Osteocyte (in vitro differentiated cells): ENCODE measurements around the gene ROS1. TPM values are rescaled to one million over a fixed set of nuclear protein-coding genes. Genes with fewer than 3 reads are reported as not detected.

Experiments
- DNase-seq: peaks from one replicate; pipeline ENCODE4 v3.0.0; 2021; ENCODE audit warnings: mixed read lengths; ENCODE audit not compliant: unreplicated experiment; ENCODE audit errors: extremely low spot score
- H3K27ac Mint-ChIP-seq: one replicate; pipeline ENCODE4 v1.8.0; 2021; ENCODE audit warnings: mild to moderate bottlenecking, mixed read lengths; ENCODE audit not compliant: unreplicated experiment
- H3K27me3 Mint-ChIP-seq: one replicate; pipeline ENCODE4 v1.8.0; 2021; ENCODE audit warnings: mixed read lengths; ENCODE audit not compliant: unreplicated experiment
- H3K36me3 Mint-ChIP-seq: one replicate; pipeline ENCODE4 v1.8.0; 2021; ENCODE audit warnings: mixed read lengths; ENCODE audit not compliant: unreplicated experiment
- H3K4me1 Mint-ChIP-seq: one replicate; pipeline ENCODE4 v1.8.0; 2021; ENCODE audit warnings: mixed read lengths; ENCODE audit not compliant: unreplicated experiment
- H3K4me3 Mint-ChIP-seq: one replicate; pipeline ENCODE4 v1.8.0; 2021; ENCODE audit warnings: mild to moderate bottlenecking, moderate library complexity, mixed read lengths; ENCODE audit not compliant: unreplicated experiment
- H3K9me3 Mint-ChIP-seq: one replicate; pipeline ENCODE4 v1.8.0; 2021; ENCODE audit warnings: mixed read lengths; ENCODE audit not compliant: unreplicated experiment
- total RNA-seq: library from RNA; stranded (reverse); gene quantifications from 2 replicates; pipeline ENCODE4 v1.2.1, GENCODE V29; 2021
- TF ChIP-seq, protein P1 (sequence below): fragments of 200-600 bp; sonication (generic); IDR thresholded peaks from 2 replicates; pipeline ENCODE4 v1.5.0; 2021; ENCODE audit warnings: antibody characterized with exemption, mild to moderate bottlenecking, moderate library complexity

ROS1 gene
- total RNA-seq, 1 donor from 2014 or later: not detected

DNA sequence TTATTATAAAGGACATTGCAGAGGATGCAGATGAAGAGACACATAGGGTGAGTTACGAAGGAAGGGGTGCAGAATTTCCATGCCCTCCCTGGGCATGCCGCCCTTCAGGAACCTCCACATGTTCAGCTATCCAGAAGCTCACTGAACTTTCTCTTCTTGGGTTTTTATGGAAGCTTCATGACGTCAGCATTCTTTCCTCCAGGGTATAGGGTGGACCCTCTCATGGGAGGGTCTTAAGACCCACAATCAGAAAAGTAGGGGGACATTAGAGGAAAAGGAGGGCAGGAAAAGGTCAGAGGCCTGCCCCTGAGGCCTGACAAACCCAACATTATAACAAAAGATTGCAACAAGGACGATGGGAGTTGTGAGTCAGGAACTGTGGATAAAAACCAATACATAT lies 42.1 kb upstream of the ROS1 start:
- no peaks in the 10 kb centered on the region for H3K36me3 Mint-ChIP-seq
- H3K9me3 Mint-ChIP-seq: no peaks in the 10 kb centered on the region
- H3K4me3 Mint-ChIP-seq: no peak overlapping the region
- no peak overlapping the region for H3K27ac Mint-ChIP-seq
- H3K27me3 Mint-ChIP-seq: no peaks in the 10 kb centered on the region
- TF ChIP-seq, protein P1, sequence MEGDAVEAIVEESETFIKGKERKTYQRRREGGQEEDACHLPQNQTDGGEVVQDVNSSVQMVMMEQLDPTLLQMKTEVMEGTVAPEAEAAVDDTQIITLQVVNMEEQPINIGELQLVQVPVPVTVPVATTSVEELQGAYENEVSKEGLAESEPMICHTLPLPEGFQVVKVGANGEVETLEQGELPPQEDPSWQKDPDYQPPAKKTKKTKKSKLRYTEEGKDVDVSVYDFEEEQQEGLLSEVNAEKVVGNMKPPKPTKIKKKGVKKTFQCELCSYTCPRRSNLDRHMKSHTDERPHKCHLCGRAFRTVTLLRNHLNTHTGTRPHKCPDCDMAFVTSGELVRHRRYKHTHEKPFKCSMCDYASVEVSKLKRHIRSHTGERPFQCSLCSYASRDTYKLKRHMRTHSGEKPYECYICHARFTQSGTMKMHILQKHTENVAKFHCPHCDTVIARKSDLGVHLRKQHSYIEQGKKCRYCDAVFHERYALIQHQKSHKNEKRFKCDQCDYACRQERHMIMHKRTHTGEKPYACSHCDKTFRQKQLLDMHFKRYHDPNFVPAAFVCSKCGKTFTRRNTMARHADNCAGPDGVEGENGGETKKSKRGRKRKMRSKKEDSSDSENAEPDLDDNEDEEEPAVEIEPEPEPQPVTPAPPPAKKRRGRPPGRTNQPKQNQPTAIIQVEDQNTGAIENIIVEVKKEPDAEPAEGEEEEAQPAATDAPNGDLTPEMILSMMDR: no peak
- peaks cover 14% of the 10 kb centered on the region for H3K4me1 Mint-ChIP-seq
- no peak for DNase-seq

DNA sequence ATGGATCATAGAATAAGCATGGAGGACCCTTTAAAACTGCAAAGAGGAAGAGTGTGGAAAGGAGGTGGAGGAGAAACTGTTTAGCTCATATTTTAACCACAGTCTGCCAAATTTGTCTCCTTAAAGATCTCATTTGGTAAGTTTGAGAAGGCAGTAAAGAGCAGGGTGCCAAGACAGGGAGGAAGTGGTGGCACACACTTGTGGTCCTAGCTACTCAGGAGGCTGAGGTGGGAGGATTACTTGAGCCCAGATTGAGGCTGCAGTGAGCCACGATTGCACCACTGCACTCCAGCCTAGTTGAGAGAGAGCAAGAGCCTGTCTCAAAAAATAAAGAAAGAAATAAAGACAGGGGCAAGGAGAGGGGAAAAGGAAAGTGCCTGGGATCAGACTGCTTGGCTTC lies 39.9 kb upstream of the ROS1 start:
- no peaks in the 10 kb centered on the region for H3K27me3 Mint-ChIP-seq
- no peak overlapping the region for H3K27ac Mint-ChIP-seq
- no peak overlapping the region for H3K4me3 Mint-ChIP-seq
- H3K4me1 Mint-ChIP-seq: peaks cover 14% of the 10 kb centered on the region
- H3K9me3 Mint-ChIP-seq: no peaks in the 10 kb centered on the region
- no peak for DNase-seq
- TF ChIP-seq, protein P1: no peak
- H3K36me3 Mint-ChIP-seq: no peaks in the 10 kb centered on the region

DNA sequence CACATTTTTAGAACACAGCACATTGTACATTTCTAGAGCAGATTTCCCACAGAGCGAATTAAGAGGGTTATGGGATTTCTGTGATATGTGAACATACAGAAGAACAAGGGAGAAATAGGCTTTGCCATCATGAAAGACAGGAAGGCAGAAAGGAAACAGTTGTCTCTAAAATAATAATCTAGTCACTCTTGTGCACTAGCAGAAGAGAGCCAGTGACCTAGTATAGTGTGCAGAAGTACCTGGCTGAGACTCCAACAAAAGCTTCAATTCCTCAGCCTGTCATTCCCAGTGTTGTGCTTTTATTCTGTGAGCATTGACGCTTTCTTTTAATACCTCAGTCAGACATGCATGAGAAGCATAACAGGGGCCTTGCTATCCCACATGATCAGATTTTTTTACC lies 39.0 kb upstream of the ROS1 start:
- Mint-ChIP-seq H3K4me1 (peaks cover 14% of the 10 kb centered on the region), H3K4me3 (no peak overlapping the region), H3K27me3 (no peaks in the 10 kb centered on the region), H3K9me3 (no peaks in the 10 kb centered on the region), H3K27ac (peak overlapping the region; percentile 66), H3K36me3 (no peaks in the 10 kb centered on the region)
- TF ChIP-seq, protein P1: no peak
- no peak for DNase-seq

DNA sequence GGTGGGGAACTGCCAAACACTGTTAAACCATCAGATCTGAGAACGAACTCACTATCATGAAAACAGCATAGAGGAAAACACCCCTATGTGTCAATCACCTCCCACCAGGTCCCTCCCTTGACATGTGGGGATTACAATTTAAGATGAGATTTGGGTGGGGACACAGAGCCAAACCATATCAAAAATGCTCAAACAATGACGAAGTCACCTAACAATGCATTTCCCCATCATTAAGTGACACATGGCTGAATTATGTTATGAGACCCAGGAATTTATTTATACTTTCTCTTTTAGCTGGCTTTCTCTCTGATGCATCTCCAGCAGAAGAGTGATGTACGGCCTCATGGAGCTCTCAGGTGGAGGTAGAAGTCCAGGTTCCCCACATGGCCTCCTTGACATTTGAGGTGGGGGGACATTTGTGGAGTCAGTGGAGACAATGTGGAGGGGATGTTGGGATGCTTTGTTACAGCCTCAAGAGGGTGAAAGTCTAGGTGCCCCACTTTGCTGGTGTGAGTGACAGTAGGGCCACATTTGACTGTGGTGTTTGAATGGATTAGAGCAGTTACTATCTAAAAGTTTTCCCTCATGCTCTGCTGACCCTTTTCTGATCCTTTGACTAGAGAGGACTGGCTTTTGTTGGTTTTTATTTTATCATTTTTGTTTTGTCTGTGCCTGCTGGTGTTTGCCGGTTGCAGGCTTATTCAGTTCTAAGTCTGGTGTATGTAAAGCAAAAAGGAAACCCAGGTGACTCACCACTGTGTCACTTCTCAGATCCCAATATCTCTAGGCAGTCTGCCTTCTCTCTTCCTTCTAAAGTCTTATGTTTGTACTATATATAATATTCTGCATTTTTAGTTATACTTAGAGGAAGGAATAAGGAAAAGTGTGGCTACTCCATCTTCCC lies 38.3 kb upstream of the ROS1 start:
- DNase-seq: no peak
- Mint-ChIP-seq H3K9me3 (no peaks in the 10 kb centered on the region), H3K4me1 (peaks cover 14% of the 10 kb centered on the region), H3K27ac (peak overlapping the region; percentile 66), H3K36me3 (no peaks in the 10 kb centered on the region), H3K27me3 (no peaks in the 10 kb centered on the region), H3K4me3 (no peak overlapping the region)
- TF ChIP-seq, protein P1: no peak

DNA sequence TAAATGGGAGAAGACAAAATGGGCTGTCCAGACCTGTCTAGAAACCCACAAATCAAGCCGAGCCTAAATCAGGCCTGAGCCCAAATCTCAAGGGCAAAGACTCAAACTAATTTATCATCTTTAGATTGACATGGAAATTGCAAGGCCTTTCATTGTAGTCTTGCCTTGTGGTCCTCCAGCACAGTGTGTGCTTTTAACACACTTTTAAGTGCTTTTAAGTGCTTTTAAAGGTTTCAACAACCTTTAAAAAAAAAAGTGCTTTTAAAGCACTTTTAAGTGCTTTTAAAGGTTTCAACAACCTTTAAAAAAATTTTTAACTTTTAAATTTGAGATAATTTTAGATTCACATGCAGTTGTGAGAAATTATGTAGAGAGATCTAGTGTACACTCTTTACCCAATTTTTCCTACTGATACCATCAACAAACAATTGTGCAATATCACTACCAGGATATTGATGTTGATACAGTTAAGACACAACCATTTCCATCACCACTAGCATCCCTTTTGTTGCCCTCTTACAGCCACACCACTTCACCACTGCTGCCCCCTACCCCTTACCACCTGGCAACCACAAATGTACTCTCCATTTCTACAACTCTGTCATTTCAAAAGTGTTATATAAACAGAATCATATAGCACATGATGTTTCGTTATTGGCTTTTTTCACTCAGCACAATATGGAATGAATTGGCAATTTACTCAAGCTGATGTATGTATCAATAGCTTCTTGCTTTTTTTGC lies 33.6 kb upstream of the ROS1 start:
- no peak overlapping the region for H3K4me3 Mint-ChIP-seq
- no peaks in the 10 kb centered on the region for H3K27me3 Mint-ChIP-seq
- H3K36me3 Mint-ChIP-seq: no peaks in the 10 kb centered on the region
- TF ChIP-seq, protein P1: no peak
- H3K4me1 Mint-ChIP-seq: peaks cover 11% of the 10 kb centered on the region
- no peaks in the 10 kb centered on the region for H3K9me3 Mint-ChIP-seq
- no peak for DNase-seq
- no peak overlapping the region for H3K27ac Mint-ChIP-seq
